GM12878 (cell line): ENCODE data around the gene CES3. TPM values are rescaled to one million over a fixed set of nuclear protein-coding genes. Genes with fewer than 3 reads are reported as not detected.

Experiments
- ATAC-seq: fragments of 200-7000 bp; cut with Tn5 transposase; 3 replicates; pipeline ENCODE4 v1.9.1; 2020; ENCODE audit warnings: mild to moderate bottlenecking, moderate library complexity
- BruUV-seq: library from RNA; stranded (reverse); fragments of 400-500 nt; replicated peaks from 2 replicates; lab custom pipeline; 2021; lab: Mats Ljungman, UMichigan
- CTCF ChIA-PET: fragments of 300-600 bp; sonication (Branson Sonifier 250); formaldehyde crosslinking; extraction: SDS; loops from one replicate; lab custom pipeline; 2021; ENCODE audit warnings: inconsistent platforms; lab: Yijun Ruan, JAX
- POLR2A ChIA-PET: fragments of 350-600 bp; formaldehyde crosslinking; extraction: SDS; loops from one replicate; lab custom pipeline; 2021; ENCODE audit warnings: inconsistent platforms; lab: Charles Lee
- RAD21 ChIA-PET: fragments of 300-600 bp; sonication (Branson Sonifier 250); formaldehyde crosslinking; loops from one replicate; lab custom pipeline; 2023; ENCODE audit warnings: antibody characterized with exemption; ENCODE audit not compliant: unreplicated experiment; lab: Charles Lee
- SMC1A ChIA-PET: fragments of 300-600 bp; sonication (Branson Sonifier 250); formaldehyde crosslinking; loops from one replicate; lab custom pipeline; 2023; ENCODE audit not compliant: unreplicated experiment, uncharacterized antibody; lab: Charles Lee
- DNase-seq: peaks from one replicate; pipeline ENCODE4 v3.0.0-alpha.2; 2011; ENCODE audit warnings: low read depth, low spot score
- FAIRE-seq: peaks from 3 replicates; lab custom pipeline; 2011; peaks lifted over from hg19 to GRCh38; lab: Jason Lieb, UNC
- H2AFZ ChIP-seq: 2 replicates; pipeline ENCODE4 v1.6.0; 2011; ENCODE audit warnings: low read depth, low read length, control low read depth; ENCODE audit not compliant: control insufficient read depth
- H3K27ac ChIP-seq: 2 replicates; pipeline ENCODE4 v1.5.1; 2011; ENCODE audit warnings: control low read depth; ENCODE audit not compliant: control insufficient read depth, insufficient read depth
- H3K27me3 ChIP-seq, 2 experiments: replicated peaks in 1 of 2; 2 replicates each; pipeline versions ENCODE4 v1.6.0 to v1.6.1; 2011; ENCODE audit warnings: low read length in 1 of 2; ENCODE audit not compliant: control insufficient read depth in 2 of 2, insufficient read depth in 2 of 2
- H3K36me3 ChIP-seq, 2 experiments: 2 replicates each; pipeline ENCODE4 v1.5.1; 2011; ENCODE audit warnings: low read length in 1 of 2; ENCODE audit not compliant: control insufficient read depth in 2 of 2, insufficient read depth in 2 of 2
- H3K4me1 ChIP-seq: 2 replicates; pipeline ENCODE4 v1.6.1; 2011; ENCODE audit warnings: mild to moderate bottlenecking, low read length, moderate library complexity, mixed read lengths; ENCODE audit not compliant: control insufficient read depth, insufficient read depth
- H3K4me2 ChIP-seq: 2 replicates; pipeline ENCODE4 v1.6.0; 2011; ENCODE audit warnings: control low read depth; ENCODE audit not compliant: control insufficient read depth, insufficient read depth
- H3K4me3 ChIP-seq: fragments of 200-600 bp; sonication (generic); 2 replicates; pipeline ENCODE4 v1.5.1; 2016
- H3K79me2 ChIP-seq: 2 replicates; pipeline ENCODE4 v1.6.0; 2011; ENCODE audit warnings: low read length; ENCODE audit not compliant: control insufficient read depth, insufficient read depth
- H3K9ac ChIP-seq: 2 replicates; pipeline ENCODE4 v1.8.0; 2011; ENCODE audit warnings: low read length, control low read depth, mixed read lengths; ENCODE audit not compliant: control insufficient read depth, insufficient read depth
- H3K9me3 ChIP-seq: replicated peaks from 3 replicates; pipeline ENCODE4 v1.5.1; 2011; ENCODE audit warnings: mild to moderate bottlenecking, low read length; ENCODE audit not compliant: control insufficient read depth, insufficient read depth
- H4K20me1 ChIP-seq: 2 replicates; pipeline ENCODE4 v1.6.0; 2011; ENCODE audit not compliant: control insufficient read depth, insufficient read depth
- BHLHE40 ChIP-seq, 2 experiments: fragments of 450-650 bp in 1 of 2; IDR thresholded peaks; 2 replicates each; pipeline ENCODE4 v1.6.1; 2011 to 2017; ENCODE audit warnings: low read depth in 2 of 2, borderline replicate concordance in 1 of 2, improper control_type of control experiment in 1 of 2, low read length in 1 of 2, mild to moderate bottlenecking in 1 of 2
- CEBPB ChIP-seq, 2 experiments: fragments of 150-350 bp in 1 of 2; IDR thresholded peaks; 2 replicates each; pipeline ENCODE4 v1.6.1; 2012 to 2014; ENCODE audit warnings: low read depth in 2 of 2, low read length in 2 of 2, borderline replicate concordance in 1 of 2, inconsistent platforms in 1 of 2
- CREM ChIP-seq: IDR thresholded peaks from 2 replicates; pipeline ENCODE4 v1.6.1; 2014; ENCODE audit warnings: antibody characterized with exemption, low read depth
- EED ChIP-seq: sonication (generic); IDR thresholded peaks from 2 replicates; pipeline ENCODE4 v1.6.1; 2016; ENCODE audit warnings: antibody characterized with exemption, low read depth
- ESRRA ChIP-seq: IDR thresholded peaks from 2 replicates; pipeline ENCODE4 v1.6.1; 2012; ENCODE audit warnings: mild to moderate bottlenecking, low read length, improper control_type of control experiment
- HDAC2 ChIP-seq: fragments of 200-600 bp; sonication (generic); IDR thresholded peaks from 2 replicates; pipeline ENCODE4 v1.6.1; 2017
- MEF2B ChIP-seq: fragments of 450-650 bp; IDR thresholded peaks from 2 replicates; pipeline ENCODE4 v1.6.1; 2018; ENCODE audit warnings: mild to moderate bottlenecking, moderate library complexity; ENCODE audit not compliant: partially characterized antibody, poor library complexity, severe bottlenecking
- MYC ChIP-seq: IDR thresholded peaks from 2 replicates; pipeline ENCODE4 v1.6.1; 2011; ENCODE audit warnings: mild to moderate bottlenecking, low read length, moderate library complexity, inconsistent platforms; ENCODE audit not compliant: insufficient read depth, insufficient replicate concordance, insufficient read length, severe bottlenecking
- PKNOX1 ChIP-seq: fragments of 450-650 bp; IDR thresholded peaks from 2 replicates; pipeline ENCODE4 v1.6.1; 2016; ENCODE audit warnings: mild to moderate bottlenecking
- POLR2A ChIP-seq: IDR thresholded peaks from 2 replicates; pipeline ENCODE4 v1.6.1; 2011; ENCODE audit warnings: low read depth, mild to moderate bottlenecking, low read length
- RB1 ChIP-seq: fragments of 450-650 bp; formaldehyde crosslinking; IDR thresholded peaks from 2 replicates; pipeline ENCODE4 v1.6.1; 2017; ENCODE audit warnings: mild to moderate bottlenecking, borderline replicate concordance
- SMARCA5 ChIP-seq: fragments of 450-650 bp; IDR thresholded peaks from 2 replicates; pipeline ENCODE4 v1.6.1; 2017; ENCODE audit warnings: mild to moderate bottlenecking
- ZNF384 ChIP-seq: IDR thresholded peaks from 2 replicates; pipeline ENCODE4 v1.6.1; 2012; ENCODE audit warnings: low read depth, mild to moderate bottlenecking, low read length, improper control_type of control experiment, borderline replicate concordance
- WGBS: methylation state at CpG from one replicate; pipeline ENCODE4 v1.1.6; 2016; ENCODE audit warnings: low lambda C conversion rate; ENCODE audit not compliant: insufficient replicate concordance, insufficient coverage; ENCODE audit errors: missing lambda C conversion rate; 5-methylcytosine and 5-hydroxymethylcytosine counted together
- in situ Hi-C: fragments of 300-500 bp; cut with MboI; formaldehyde crosslinking; loops from 9 replicates; pipeline ENCODE4 v1.14.3; 2018; ENCODE audit warnings: mixed read lengths
- intact Hi-C: fragments of 100-400 bp; cut with micrococcal nuclease; formaldehyde crosslinking; loops from one replicate; pipeline ENCODE4 v1.14.2; 2022; ENCODE audit not compliant: unreplicated experiment
- polyA plus RNA-seq, 11 experiments: library from polyadenylated mRNA; depleted of rRNA in 4 of 11; unstranded in 6 of 11; stranded (reverse) in 5 of 11; fragments of >200 nt; fragmentation: Nextera tagmentation in 4 of 11; fragmentation: Illumina TruSeq in 1 of 11; extraction: Ambion mirVana in 4 of 11; extraction: Trizol in 1 of 11; gene quantifications; 1 replicate in 1 of 11; 2 replicates in 10 of 11; pipeline versions ENCODE4 v1.2.1 to v1.2.3, GENCODE V29; 2011 to 2016; ENCODE audit warnings: inconsistent platforms in 2 of 11, missing spikeins in 2 of 11, low read depth in 1 of 11
- total RNA-seq, 4 experiments: library from RNA; depleted of rRNA in 3 of 4; stranded (reverse); fragments of >200 nt in 3 of 4; fragmentation: Illumina TruSeq in 1 of 4; extraction: Trizol in 1 of 4; gene quantifications; 2 replicates each; pipeline versions ENCODE4 v1.2.1 to v1.2.3, GENCODE V29; 2013 to 2021

CES3 gene
- total and polyA plus RNA-seq, 10 of the 15 experiments (the other 5 are each of a cell fraction or from before 2014, with no cell fraction given) = 0.09 to 3.1 (median 0.76) TPM

- TF ChIP-seq PKNOX1 (no peak), EED (peak; percentile 13; the same call in 1 of the 2 replicates), RB1 (no peak), CREM (peak; percentile 55; the same call in 1 of the 2 replicates), ESRRA (no peak), SMARCA5 (peak; percentile 87), MYC (no peak), HDAC2 (no peak), CEBPB (IDR thresholded peaks at IDR 0.05; ENCODE audit: borderline replicate concordance in 1 of 2, low read depth in 2 of 2, low read length in 2 of 2) (peak in 1 of 2 experiments; percentile 43; a peak in 1 of 4 replicates), POLR2A (no peak), ZNF384 (no peak)
Observed at GRCh38 chr16:66950437-66950836, 10.6 kb upstream of the CES3 start (continued).

GRCh38 chr16:66950971-66951790, 9.9 kb upstream of the CES3 start:
- SMC1A ChIA-PET = interaction anchor here (1.1 kb wide), 1 partner anchor 152 kb away, joined by 4 read pairs; no protein-coding TSS in a partner anchor
- Histone ChIP-seq H3K36me3 (no peaks in the 10 kb centered on the region), H3K4me3 (no peak overlapping the region), H3K9ac (no peak overlapping the region), H3K4me2 (no peak overlapping the region), H2AFZ (no peak overlapping the region), H4K20me1 (no peaks in the 10 kb centered on the region), H3K27me3 (no peaks in the 10 kb centered on the region), H3K27ac (no peak overlapping the region), H3K4me1 (peaks cover 19% of the 10 kb centered on the region), H3K79me2 (no peaks in the 10 kb centered on the region), H3K9me3 (no peaks in the 10 kb centered on the region)
- TF ChIP-seq MEF2B (no peak), BHLHE40 (IDR thresholded peaks at IDR 0.05; ENCODE audit: borderline replicate concordance in 1 of 2, low read depth in 2 of 2, low read length in 1 of 2) (peak in 1 of 2 experiments; percentile 6; a peak in 1 of 4 replicates)
- intact Hi-C loops (loop anchor here (10.0 kb wide), 1 partner anchor 64 kb away; no protein-coding TSS in a partner anchor), in situ Hi-C loops (no loop called here)
- 43% methylated on average over 4 of the region's 4 CpGs for WGBS
- no peak for ATAC-seq
- CTCF ChIA-PET = interaction anchor here (0.6 to 1.9 kb wide), 6 partner anchors 10 to 549 kb away, joined by 3 to 5 read pairs (median 4); partner anchors contain the start of gene CES3
- FAIRE-seq = no peak
- POLR2A ChIA-PET = interaction anchor here (0.5 to 0.6 kb wide), 2 partner anchors 77 to 126 kb away, joined by 3 read pairs; no protein-coding TSS in a partner anchor
- DNase-seq = no peak
- BruUV-seq = no TSS peak
- RAD21 ChIA-PET = interaction anchor here (0.9 to 1.3 kb wide), 5 partner anchors 11 to 530 kb away, joined by 3 to 4 read pairs (median 3); partner anchors contain the start of gene ATP6V0D1
